Mesenchymal stem cell (in vitro differentiated cells and primary cell): ENCODE data around the gene NME5.

Experiments used
- DNase-seq: peaks from one replicate; pipeline ENCODE4 v3.0.0-alpha.2; 2013
- H2AFZ ChIP-seq: one replicate; pipeline ENCODE4 v1.6.1; 2013; ENCODE audit warnings: low read depth, mild to moderate bottlenecking, control low read depth, inconsistent platforms, low read length, moderate library complexity
- H2AK5ac ChIP-seq: 2 replicates; pipeline ENCODE4 v1.6.1; 2013; ENCODE audit warnings: low read length, moderate library complexity, mild to moderate bottlenecking, inconsistent platforms; ENCODE audit not compliant: severe bottlenecking
- H2BK120ac ChIP-seq: one replicate; pipeline ENCODE4 v1.6.1; 2013; ENCODE audit warnings: low read depth, mild to moderate bottlenecking, inconsistent platforms, low read length, moderate library complexity
- H2BK12ac ChIP-seq, 2 experiments: one replicate each; pipeline ENCODE4 v1.6.1; 2013; ENCODE audit warnings: inconsistent platforms in 2 of 2, low read length in 2 of 2, mild to moderate bottlenecking in 2 of 2, moderate library complexity in 2 of 2, control low read depth in 1 of 2
- H2BK15ac ChIP-seq: one replicate; pipeline ENCODE4 v1.6.1; 2013; ENCODE audit warnings: mild to moderate bottlenecking, low read depth, inconsistent platforms; ENCODE audit not compliant: poor library complexity, severe bottlenecking
- H2BK5ac ChIP-seq: 2 replicates; pipeline ENCODE4 v1.6.1; 2013; ENCODE audit warnings: low read depth, mild to moderate bottlenecking, low read length, control low read depth, inconsistent platforms; ENCODE audit not compliant: poor library complexity, severe bottlenecking
- H3K14ac ChIP-seq, 2 experiments: one replicate each; pipeline ENCODE4 v1.6.1; 2013; ENCODE audit warnings: inconsistent platforms in 2 of 2, low read length in 2 of 2, control low read depth in 1 of 2, mild to moderate bottlenecking in 1 of 2, moderate library complexity in 1 of 2
- H3K18ac ChIP-seq, 2 experiments: one replicate each; pipeline ENCODE4 v1.6.1; 2013; ENCODE audit warnings: inconsistent platforms in 2 of 2, low read length in 2 of 2, control low read depth in 1 of 2, low read depth in 1 of 2, mild to moderate bottlenecking in 1 of 2
- H3K23ac ChIP-seq, 2 experiments: one replicate each; pipeline ENCODE4 v1.6.1; 2013; ENCODE audit warnings: inconsistent platforms in 2 of 2, low read length in 2 of 2, mild to moderate bottlenecking in 2 of 2, moderate library complexity in 2 of 2, control low read depth in 1 of 2
- H3K27ac ChIP-seq: 2 replicates; pipeline ENCODE4 v1.5.1; 2013; ENCODE audit warnings: mild to moderate bottlenecking, moderate library complexity, low read length, control low read depth, inconsistent platforms; ENCODE audit not compliant: poor library complexity, severe bottlenecking
- H3K27me3 ChIP-seq, 2 experiments: 2 replicates each; pipeline versions ENCODE4 v1.6.1 to v1.7.0; 2013; ENCODE audit warnings: low read length in 2 of 2, mild to moderate bottlenecking in 2 of 2, moderate library complexity in 2 of 2, control low read depth in 1 of 2, inconsistent platforms in 1 of 2; ENCODE audit not compliant: control insufficient read depth in 1 of 2, insufficient read depth in 1 of 2
- H3K36me3 ChIP-seq, 2 experiments: 2 replicates each; pipeline versions ENCODE4 v1.6.1 to v1.7.0; 2013; ENCODE audit warnings: low read length in 2 of 2, control low read depth in 1 of 2, inconsistent platforms in 1 of 2, low read depth in 1 of 2, mild to moderate bottlenecking in 1 of 2; ENCODE audit not compliant: insufficient read depth in 2 of 2, control insufficient read depth in 1 of 2
- H3K4ac ChIP-seq, 2 experiments: one replicate each; pipeline ENCODE4 v1.6.1; 2013; ENCODE audit warnings: inconsistent platforms in 2 of 2, low read length in 2 of 2, mild to moderate bottlenecking in 2 of 2, moderate library complexity in 2 of 2, control low read depth in 1 of 2, low read depth in 1 of 2
- H3K4me1 ChIP-seq: 2 replicates; pipeline ENCODE4 v1.6.1; 2013; ENCODE audit warnings: low read depth, low read length, control low read depth; ENCODE audit not compliant: control insufficient read depth, insufficient read depth
- H3K4me2 ChIP-seq: 2 replicates; pipeline ENCODE4 v1.6.1; 2013; ENCODE audit warnings: low read length, mild to moderate bottlenecking, inconsistent platforms; ENCODE audit not compliant: poor library complexity, severe bottlenecking
- H3K4me3 ChIP-seq, 2 experiments: 2 replicates each; pipeline versions ENCODE4 v1.5.1 to v1.7.0; 2013; ENCODE audit warnings: low read length in 2 of 2, mild to moderate bottlenecking in 2 of 2, control low read depth in 1 of 2, low read depth in 1 of 2; ENCODE audit not compliant: insufficient read depth in 1 of 2
- H3K79me1 ChIP-seq: replicated peaks from 2 replicates; pipeline ENCODE4 v1.6.1; 2013; ENCODE audit warnings: mild to moderate bottlenecking, control low read depth, low read length, inconsistent platforms; ENCODE audit not compliant: poor library complexity, severe bottlenecking
- H3K9ac ChIP-seq: 2 replicates; pipeline ENCODE4 v1.7.0; 2013; ENCODE audit warnings: mild to moderate bottlenecking, low read length, moderate library complexity
- H3K9me3 ChIP-seq: 2 replicates; pipeline ENCODE4 v1.7.0; 2013; ENCODE audit warnings: mild to moderate bottlenecking, low read length; ENCODE audit not compliant: control insufficient read depth
- H4K8ac ChIP-seq: one replicate; pipeline ENCODE4 v1.6.1; 2013; ENCODE audit warnings: inconsistent platforms, mild to moderate bottlenecking, low read length, moderate library complexity
- H4K91ac ChIP-seq: one replicate; pipeline ENCODE4 v1.6.1; 2013; ENCODE audit warnings: mild to moderate bottlenecking, low read length, inconsistent platforms
- WGBS: methylation state at CpG from one replicate; pipeline ENCODE4 v1.1.7; 2013; ENCODE audit warnings: mixed read lengths; 5-methylcytosine and 5-hydroxymethylcytosine counted together

NME5 gene

GRCh38 chr5:138140268-138140667 is 1.0 kb upstream of the NME5 start:
- Histone ChIP-seq H2BK12ac (no peak overlapping the region), H3K4me2 (no peak overlapping the region), H2BK15ac (no peak overlapping the region), H3K18ac (no peak overlapping the region), H3K27ac (no peak overlapping the region), H3K79me1 (no peaks in the 10 kb centered on the region), H3K9ac (no peak overlapping the region), H3K14ac (no peak overlapping the region), H2AK5ac (no peak overlapping the region), H3K4me3 (no peak overlapping the region), H2BK5ac (no peak overlapping the region), H4K91ac (no peak overlapping the region), H3K27me3 (no peaks in the 10 kb centered on the region), H3K4me1 (no peaks in the 10 kb centered on the region), H3K23ac (no peak overlapping the region), H3K9me3 (no peaks in the 10 kb centered on the region), H3K36me3 (no peaks in the 10 kb centered on the region), H2AFZ (no peak overlapping the region), H4K8ac (no peak overlapping the region), H3K4ac (no peak overlapping the region), H2BK120ac (no peak overlapping the region)
- no peak for DNase-seq
- 80% methylated on average over 4 of the region's 4 CpGs for WGBS

DNA sequence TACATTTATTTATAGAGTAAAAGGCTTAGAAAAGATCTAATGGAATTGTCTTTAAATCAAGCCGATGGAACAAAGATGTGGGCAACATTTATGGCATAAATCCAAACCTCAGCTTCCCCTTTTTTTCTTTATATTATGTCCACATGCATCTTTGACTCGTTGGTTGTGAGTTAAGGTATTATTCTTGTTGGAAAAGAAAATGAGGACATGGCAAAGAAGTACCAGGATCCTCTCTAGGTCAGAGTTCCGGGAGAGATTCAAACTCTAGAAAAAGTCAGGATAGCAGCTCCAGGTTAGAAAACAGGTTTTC is 508 bp upstream of the NME5 start:
- Histone ChIP-seq H3K27ac (no peak overlapping the region), H3K9ac (peak overlapping the region; percentile 82), H4K8ac (no peak overlapping the region), H3K4ac (no peak overlapping the region), H2AFZ (no peak overlapping the region), H3K4me2 (no peak overlapping the region), H3K14ac (no peak overlapping the region), H4K91ac (no peak overlapping the region), H3K4me1 (no peaks in the 10 kb centered on the region), H3K23ac (no peak overlapping the region), H2AK5ac (no peak overlapping the region), H3K18ac (no peak overlapping the region), H3K27me3 (no peaks in the 10 kb centered on the region), H2BK15ac (no peak overlapping the region), H3K36me3 (no peaks in the 10 kb centered on the region), H3K4me3 (no peak overlapping the region), H2BK5ac (no peak overlapping the region), H2BK120ac (no peak overlapping the region), H3K9me3 (no peaks in the 10 kb centered on the region), H3K79me1 (no peaks in the 10 kb centered on the region), H2BK12ac (no peak overlapping the region)
- DNase-seq = no peak
- WGBS = 52% methylated on average over 2 of the region's 3 CpGs

GRCh38 chr5:138132543-138132942 is 6.7 kb downstream of the NME5 start:
- Histone ChIP-seq H3K27me3 (no peaks in the 10 kb centered on the region), H2BK5ac (no peak overlapping the region), H4K91ac (no peak overlapping the region), H3K36me3 (no peaks in the 10 kb centered on the region), H3K18ac (no peak overlapping the region), H3K4ac (no peak overlapping the region), H3K79me1 (no peaks in the 10 kb centered on the region), H3K9me3 (no peaks in the 10 kb centered on the region), H3K4me3 (no peak overlapping the region), H2BK120ac (no peak overlapping the region), H2AK5ac (no peak overlapping the region), H3K27ac (no peak overlapping the region), H2BK12ac (no peak overlapping the region), H3K4me2 (no peak overlapping the region), H2BK15ac (no peak overlapping the region), H3K9ac (peak overlapping the region; percentile 47), H3K4me1 (no peaks in the 10 kb centered on the region), H2AFZ (no peak overlapping the region), H3K23ac (no peak overlapping the region), H3K14ac (no peak overlapping the region), H4K8ac (no peak overlapping the region)
- DNase-seq = no peak
- 78% methylated on average over 4 of the region's 7 CpGs for WGBS

GRCh38 chr5:138129347-138129746 is 9.9 kb downstream of the NME5 start:
- Histone ChIP-seq H3K4ac (no peak overlapping the region), H3K4me2 (no peak overlapping the region), H2AK5ac (no peak overlapping the region), H2BK15ac (no peak overlapping the region), H3K23ac (no peak overlapping the region), H2BK5ac (no peak overlapping the region), H3K79me1 (no peaks in the 10 kb centered on the region), H2BK120ac (no peak overlapping the region), H4K91ac (no peak overlapping the region), H3K27me3 (no peaks in the 10 kb centered on the region), H3K4me3 (no peak overlapping the region), H3K18ac (no peak overlapping the region), H3K14ac (no peak overlapping the region), H3K36me3 (no peaks in the 10 kb centered on the region), H2AFZ (no peak overlapping the region), H4K8ac (no peak overlapping the region), H2BK12ac (no peak overlapping the region), H3K27ac (no peak overlapping the region), H3K4me1 (no peaks in the 10 kb centered on the region), H3K9me3 (no peaks in the 10 kb centered on the region), H3K9ac (no peak overlapping the region)
- DNase-seq = no peak
- 96% methylated on average over 6 of the region's 6 CpGs for WGBS
